GM18502 (cell line): ENCODE data around the gene SMPD1.

Source experiments
- ATAC-seq: cut with Tn5 transposase; IDR thresholded peaks from one replicate; pipeline ENCODE4 v1.9.1; 2021; ENCODE audit warnings: mild to moderate bottlenecking; ENCODE audit not compliant: unreplicated experiment, poor library complexity

Gene SMPD1

DNA sequence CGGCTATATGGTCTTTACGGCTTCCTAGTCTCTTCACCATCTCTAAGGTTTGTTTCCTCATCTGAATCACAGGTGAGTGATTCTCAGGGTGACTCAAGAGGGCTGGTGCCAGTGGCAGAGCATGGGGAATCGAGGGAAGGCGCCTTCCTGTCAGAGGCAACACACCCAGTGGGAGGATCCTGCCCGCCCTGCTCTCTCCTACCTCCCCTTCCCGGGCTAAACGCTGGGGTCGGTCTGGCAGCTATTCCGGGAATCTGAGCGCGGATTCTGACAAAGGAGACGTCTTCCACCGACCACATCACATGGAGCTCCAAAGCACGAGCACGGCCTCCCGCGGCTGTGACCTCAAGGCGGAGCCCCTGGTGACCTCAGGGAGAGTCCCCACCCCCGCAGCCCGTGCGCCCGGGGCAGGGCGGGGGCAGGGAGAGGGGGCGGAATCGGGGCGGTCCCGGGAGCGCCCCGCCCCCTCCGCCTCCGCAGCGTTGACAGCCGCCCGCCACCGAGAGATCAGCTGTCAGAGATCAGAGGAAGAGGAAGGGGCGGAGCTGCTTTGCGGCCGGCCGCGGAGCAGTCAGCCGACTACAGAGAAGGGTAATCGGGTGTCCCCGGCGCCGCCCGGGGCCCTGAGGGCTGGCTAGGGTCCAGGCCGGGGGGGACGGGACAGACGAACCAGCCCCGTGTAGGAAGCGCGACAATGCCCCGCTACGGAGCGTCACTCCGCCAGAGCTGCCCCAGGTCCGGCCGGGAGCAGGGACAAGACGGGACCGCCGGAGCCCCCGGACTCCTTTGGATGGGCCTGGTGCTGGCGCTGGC is at the start of gene SMPD1:
Gene SMPD1, plus strand, starts transcription at position 570 of the 813 bp plus-strand sequence. Its CDS starts 125 bp downstream, at position 695.
- peak; percentile 97 for ATAC-seq

DNA sequence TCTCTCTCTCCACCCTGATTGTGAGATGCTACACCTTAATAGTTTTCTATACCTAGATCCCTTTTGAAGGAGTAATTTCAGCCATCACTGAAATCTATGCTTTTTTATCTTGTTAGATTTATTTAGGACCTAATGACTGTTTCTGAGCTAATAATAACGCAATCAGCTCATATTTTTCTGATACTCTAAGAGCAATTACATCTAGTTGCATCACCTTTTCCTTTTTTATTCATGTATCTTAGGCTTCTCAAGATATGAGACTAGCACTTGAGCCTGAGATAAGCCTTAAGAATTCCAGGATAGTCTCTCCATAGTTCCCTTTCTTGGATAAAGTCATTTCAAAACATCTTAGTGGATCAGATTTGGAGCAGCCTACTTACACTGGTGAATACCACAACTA is 44.9 kb upstream of the SMPD1 start:
- ATAC-seq = no peak

DNA sequence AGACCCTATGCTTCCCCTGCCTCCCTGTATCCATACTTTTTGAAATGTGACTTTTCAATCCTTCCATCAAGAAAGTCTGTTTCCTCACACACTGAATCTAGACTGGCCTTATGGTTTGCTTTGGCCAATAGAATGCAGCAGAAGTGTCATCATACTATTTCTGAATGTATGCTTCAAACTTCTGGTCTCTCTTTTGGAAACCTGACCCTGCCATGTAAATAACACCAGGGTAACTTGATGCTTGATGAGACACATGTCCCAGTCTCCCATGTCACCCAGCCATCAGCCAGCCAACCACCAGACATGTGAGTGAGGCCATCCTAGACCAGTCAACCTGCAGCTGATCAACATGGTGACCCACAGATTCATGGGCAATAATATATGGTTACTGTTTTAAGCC is 40.2 kb upstream of the SMPD1 start:
- no peak for ATAC-seq

DNA sequence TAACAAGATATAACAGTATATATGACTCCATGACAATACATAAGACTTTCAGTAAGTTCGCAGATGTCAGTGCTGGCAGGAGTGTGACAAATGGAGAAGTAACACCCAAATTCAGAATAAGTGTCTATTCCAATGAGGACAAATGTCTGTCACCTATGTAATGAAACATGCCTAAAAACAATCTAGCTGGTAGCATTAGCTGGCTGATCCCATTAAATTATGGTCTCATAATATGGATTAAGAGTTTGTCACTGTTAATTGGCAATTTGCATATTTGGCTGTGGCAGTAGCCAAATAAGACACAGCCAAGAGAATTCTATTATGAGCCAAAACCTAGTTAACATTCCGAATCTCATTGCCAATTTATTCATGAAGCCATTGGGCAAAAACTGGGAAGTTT is 39.8 kb upstream of the SMPD1 start:
- no peak for ATAC-seq

DNA sequence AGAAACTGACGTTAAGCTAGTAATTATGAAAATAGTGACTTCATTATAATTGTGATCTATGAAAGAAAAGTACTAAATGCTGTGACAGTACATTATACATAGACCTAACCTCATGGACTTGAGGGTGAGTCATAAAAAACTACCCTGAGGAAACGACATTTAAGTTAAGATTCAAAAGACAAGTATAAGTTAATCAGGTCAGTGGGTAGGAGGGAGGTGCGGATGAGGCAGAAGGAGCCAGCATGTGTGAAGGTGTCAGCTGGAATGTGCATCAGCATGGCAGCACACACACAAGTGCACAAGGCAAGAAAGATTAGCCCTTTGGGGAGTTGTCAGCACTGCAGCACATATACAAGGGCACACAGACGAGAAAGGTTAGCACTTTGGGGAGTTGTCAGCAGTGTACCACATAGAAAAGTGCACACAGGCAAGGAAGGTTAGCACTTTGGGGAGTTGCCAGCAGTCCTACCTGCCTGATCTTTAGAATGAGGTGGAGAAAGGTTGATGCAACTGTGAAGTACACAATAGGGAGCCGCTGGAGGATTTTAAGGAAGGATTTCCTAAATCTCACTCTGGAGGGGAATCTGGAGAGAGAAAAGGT is 38.4 kb upstream of the SMPD1 start:
- no peak for ATAC-seq

DNA sequence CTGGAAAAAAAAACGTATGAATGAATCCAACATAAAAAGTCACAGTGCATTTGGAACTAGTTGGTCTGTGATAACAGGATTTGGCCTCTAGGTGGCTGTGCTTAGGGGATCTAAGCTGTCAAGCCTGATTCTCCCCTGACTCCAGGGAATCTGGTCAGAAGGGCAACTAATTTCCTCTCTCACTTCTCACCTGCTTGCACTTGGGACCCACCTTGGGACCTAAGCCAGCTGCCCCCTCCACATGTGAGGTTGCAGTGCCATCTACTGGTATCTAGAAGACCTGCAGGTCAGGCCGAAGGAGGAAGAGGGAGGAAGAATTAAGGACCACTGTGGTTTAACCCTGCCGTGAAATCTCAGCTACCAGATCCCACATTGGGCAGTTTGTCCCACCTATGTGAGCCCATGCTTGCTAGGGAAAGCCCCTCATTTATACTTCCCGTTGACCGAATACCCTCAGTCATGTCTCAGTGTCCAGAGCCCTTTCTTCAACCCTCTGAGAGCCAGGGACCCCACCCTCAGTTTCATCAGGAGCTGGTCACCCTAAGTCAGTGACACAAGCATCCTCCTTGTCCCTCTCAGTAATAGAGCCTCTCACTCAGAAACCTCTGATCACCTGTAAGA is 36.8 kb upstream of the SMPD1 start:
- ATAC-seq = peak; percentile 80

DNA sequence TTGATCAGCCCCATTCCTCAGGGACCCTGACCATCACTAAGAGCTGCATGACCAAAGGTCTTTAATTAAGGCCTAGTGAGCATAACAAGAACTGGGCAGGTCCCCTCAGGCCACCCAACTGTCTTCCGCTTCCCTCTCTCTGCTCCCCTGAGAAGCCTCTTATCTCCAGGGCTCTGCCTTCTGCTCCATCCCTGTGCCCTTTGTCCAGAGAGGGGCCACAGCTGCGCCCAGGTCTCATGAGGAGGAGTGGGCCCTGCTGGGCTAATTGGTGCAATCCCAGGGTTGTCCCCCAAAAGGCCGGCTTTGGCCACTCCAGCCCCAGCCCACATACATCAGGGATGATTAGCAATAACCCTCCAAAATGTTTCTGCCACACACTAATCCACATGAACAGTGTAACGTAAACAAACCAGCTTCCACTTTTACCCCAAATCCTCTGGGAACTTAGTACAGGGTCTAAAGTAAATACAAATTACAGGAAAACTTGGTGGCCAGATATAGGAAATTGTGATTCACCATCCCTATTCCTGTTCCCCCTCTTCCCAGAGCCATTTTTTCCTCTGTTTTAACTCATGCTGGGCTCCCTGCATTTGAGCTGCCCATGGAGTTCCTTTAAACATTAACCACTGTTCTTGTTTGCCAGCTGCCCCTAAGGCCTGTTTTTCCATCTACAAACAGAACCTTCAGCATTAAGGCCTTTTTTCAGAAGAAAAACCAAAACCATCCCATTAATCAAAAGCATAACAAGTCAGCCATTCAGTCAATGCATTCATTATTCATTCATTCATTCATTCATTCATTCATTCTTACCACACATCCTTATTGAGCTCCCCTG is 35.4 kb upstream of the SMPD1 start:
- no peak for ATAC-seq

DNA sequence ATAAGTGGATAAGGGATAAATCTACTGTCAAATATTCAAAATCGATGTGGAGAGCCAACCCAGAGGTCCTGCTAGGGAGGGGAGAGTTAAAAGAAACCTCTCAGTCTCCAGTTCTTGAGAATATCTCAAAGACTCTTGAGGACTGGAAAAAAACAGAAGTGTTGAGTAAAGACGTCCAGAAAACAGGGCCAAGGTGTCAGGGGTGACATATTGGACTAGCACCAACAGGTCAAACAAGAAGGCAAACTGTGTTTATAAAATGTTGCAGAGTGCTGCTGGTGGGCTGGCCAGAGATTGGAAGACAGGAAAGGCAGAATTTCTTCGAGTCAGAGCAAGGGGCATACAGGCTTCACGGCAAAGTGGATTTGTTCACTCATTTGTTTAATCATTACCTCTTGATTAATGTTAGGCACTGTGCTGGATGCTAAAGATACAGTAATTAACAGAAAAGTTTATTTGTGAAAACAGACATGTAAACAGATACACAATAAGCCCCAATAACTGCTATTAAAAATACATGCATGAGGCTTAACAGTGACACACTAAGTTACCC is 33.7 kb upstream of the SMPD1 start:
- ATAC-seq = no peak

DNA sequence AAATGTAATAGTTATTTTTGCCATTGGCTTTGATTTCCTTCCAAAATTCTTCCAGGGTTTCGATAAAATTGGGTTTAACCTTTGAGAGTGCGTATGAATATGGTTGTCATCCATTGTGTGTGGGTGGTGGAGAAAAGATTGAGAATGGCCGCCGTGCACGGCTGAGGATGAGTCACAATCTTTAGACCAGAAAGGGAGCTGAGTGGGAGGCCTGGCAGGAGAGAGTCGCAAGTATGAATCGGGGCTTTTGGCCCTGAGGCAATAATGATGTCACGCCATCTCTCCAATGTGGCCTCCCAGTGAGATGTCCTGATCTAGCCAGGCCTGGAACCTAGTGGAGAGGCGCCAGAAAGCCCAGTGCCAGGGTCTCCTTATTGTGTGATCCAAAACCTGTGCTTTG is 33.1 kb upstream of the SMPD1 start:
- no peak for ATAC-seq

DNA sequence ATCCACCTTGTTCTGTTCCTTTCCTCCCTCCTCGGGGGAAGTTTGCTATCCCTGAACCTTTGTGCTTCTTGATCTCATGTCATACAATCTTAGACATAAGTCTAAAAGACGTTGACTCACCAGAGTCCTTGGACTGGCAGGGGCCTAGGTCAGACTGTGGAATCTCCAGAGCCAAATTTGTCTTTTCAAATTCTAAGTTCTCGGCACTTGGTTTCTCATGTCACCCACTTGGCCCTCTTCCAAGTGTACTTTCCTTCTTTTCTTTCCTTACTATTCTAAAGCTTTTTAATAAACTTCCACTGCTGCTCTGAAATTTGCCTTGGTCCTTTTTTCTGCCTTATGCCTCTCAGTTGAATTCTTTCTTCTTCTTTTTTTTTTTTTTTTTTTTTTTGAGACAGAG is 30.1 kb upstream of the SMPD1 start:
- ATAC-seq = no peak

DNA sequence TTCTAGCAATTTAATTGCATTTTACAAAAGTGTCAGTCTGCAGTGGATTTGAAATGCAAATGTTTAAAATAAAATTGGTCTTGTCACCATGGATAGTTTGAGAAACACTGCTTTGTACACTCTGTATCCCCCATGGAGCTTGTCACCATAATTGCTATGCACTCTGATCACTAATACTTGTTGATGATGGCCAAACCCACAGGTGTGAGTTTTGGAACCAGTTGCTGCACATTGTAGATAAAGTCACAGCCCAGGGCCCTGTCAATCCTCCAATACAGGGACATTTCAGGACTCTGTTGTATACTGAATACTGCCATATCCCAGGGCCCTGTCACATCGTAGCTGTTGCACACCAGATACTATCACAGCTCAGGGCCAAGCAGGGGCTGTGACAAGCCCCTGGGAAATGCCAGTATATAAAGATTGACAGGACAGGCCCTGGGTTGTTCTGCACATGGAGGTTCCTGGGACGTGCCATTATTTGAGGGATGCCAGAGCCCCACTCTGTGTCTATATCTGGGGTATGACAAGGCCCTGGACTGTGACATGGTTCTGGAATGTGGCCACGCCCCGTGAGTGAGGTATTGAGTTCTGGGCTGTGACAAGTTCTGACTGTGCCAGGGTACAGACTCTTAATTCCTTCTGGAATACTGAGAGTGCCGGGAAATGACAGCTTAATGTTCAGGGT is 27.9 kb upstream of the SMPD1 start:
- no peak for ATAC-seq

DNA sequence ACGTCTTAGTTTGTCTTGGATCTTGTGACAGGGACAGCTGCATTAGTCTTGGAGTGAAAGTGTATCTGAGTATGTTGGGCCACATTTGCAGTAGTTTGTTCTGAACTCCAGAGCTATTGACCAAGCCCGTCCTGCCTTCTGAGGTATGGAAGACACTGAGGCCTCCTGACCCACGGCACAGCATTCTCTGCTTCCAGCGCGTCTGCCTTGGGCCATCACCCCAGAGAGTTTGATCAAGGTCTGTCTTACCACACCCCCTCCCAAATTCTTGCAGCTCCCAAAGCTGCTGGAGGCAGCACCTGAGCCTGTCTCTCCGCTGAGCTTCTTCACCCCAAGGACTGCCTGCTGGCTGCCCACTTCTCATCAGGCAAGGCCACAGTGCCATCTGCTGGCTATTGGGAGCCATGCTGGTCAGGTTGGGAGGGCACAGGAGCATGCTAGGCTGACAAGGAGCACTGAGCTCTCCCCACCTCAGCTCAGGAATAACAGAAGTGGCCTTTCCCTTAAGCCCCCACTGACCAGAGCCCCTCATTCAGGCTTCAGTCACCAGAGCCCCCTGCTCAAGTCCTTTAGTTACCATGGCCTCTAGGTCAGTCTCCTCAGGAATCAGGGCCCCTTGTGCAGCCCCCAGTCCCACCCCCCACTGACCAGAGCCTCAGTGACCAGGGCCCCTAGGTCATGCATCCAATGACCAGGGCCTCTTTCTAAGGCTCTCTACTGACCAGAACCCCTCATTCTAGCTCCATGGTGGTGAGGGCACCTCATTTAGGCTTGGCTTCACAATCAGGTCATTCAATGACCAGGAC is 27.2 kb upstream of the SMPD1 start:
- ATAC-seq = peak; percentile 86

DNA sequence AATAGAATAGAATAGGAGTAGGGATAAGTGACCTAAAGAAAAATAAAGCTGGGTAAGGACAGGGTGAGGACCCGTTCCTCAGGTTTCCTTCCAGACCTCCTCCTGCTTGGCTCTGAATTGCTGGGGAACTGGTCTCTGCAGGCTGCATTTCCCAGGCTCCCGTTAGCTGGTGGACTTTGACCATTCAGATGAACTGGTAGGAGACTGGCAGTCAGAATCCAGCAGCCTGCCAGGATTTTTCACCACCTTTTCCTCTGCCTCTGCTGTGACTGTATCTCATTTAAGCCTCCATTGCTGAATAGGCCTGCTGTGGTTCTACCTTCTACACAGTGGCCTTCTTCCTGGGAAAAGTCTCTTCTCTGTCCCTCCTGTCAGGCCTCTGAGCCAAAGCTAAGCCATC is 24.6 kb upstream of the SMPD1 start:
- no peak for ATAC-seq

DNA sequence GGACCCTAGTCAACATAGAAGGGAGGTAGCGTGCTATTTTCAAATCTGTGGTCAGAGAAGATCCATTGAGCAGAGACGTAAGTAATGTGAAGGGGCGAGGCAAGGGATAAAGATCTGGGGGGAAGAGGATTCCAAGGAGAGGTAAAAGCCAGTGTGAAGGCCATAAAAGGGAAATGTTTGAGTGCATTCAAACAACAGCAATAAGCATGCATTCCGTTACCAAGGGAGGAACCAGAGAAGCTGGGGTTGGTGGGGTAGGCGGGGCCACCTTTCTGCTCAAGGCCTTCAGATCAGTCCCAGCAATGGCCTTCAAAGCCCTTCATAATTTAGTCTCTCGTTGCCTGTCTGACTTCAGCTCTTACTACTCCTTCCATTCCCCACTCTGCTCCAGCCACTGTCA is 18.4 kb upstream of the SMPD1 start:
- no peak for ATAC-seq

DNA sequence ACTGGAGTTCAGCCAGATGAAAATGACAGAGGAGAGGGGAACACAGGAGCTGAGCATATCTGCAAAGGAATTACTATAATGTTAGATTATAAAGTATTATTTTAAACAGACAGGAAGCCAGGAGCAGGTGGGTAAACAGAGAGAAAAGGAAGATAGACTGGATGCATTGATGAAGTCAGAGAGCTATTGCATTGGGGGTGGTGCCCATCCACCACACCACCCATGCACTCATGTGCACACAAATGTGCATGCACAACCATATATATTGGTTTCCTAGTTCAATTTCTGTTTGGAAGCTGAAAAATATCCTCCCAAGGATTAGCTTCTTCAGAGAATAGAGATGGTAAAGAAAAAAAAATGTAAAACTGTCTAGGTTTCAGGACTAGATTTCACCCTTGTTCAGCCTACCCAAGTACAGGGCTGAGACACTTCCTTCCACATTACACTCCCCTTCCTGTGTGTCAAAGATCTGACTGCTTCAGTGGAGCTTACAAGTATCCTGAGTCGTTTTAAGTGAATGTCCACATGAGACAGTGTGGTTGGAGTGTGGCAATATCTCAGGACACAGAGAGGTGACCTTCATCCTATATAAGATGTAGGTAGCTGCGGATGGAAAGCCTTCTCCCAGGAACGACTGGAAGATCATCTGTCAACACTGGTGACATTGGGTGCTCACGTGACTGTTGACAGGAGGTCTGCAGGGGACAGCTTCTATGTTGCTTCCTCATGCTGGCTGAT is 12.2 kb upstream of the SMPD1 start:
- peak; percentile 71 for ATAC-seq

DNA sequence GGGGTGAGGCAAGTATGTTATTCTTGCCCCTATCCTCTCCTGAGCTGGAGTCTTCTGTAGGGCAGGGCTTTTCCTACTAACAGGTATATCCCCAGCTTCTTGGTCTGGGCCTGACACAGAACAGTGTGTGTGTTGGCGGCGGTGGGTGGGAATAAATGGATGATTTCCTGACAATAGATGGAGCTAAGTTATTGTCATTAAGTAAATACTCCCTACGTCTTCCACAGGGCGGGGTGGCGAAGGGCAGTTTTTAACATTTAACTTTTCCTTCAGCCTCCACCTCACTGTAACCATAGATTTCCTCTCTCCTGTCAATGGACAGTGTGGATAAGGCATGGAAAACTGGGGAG is 11.7 kb upstream of the SMPD1 start:
- no peak for ATAC-seq

DNA sequence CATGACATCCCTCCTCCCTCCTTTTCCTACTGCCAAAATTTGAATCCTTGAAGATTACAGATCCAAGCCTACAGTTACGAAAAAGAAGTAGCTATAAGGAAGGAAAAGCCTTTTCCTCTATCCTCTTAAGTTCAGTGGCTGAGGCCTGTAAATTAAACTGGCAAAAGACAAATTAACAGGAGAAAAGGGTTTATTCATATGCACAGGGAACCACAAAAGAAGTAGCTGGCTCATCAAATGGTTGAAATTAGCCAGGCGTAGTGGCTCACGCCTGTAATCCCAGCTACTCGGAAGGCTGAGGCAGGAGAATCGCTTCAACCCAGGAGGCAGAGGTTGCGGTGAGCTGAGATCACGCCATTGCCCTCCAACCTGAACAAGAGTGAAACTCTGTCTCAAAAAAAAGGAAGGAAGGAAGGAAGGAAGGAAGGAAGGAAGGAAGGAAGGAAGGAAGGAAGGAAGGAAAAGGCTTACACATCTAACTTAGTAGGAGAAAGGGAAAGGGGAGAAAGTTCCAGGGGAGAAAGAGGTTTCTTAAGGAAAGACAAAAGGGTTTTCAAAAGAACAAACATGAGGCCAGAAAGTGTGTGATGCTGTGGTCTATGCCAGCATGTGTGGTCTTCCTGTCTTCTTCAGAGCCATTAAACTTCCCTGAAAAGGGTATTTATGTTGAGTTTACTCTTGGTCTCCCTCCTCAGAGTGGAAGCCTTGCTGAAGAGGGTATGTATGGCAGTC is 5.1 kb upstream of the SMPD1 start:
- ATAC-seq = no peak
